Fibroblast of gingiva (primary cell): ENCODE results near the gene ZIC5.
"Not testable (repeated sequence)": the region's sequence is repeated elsewhere in the genome, so short reads cannot be mapped to it uniquely, and the experiment has no call there.

Source experiments
- DNase-seq: peaks from one replicate; pipeline ENCODE4 v3.0.0-alpha.2; 2011; ENCODE audit warnings: low read depth

Gene ZIC5

DNA sequence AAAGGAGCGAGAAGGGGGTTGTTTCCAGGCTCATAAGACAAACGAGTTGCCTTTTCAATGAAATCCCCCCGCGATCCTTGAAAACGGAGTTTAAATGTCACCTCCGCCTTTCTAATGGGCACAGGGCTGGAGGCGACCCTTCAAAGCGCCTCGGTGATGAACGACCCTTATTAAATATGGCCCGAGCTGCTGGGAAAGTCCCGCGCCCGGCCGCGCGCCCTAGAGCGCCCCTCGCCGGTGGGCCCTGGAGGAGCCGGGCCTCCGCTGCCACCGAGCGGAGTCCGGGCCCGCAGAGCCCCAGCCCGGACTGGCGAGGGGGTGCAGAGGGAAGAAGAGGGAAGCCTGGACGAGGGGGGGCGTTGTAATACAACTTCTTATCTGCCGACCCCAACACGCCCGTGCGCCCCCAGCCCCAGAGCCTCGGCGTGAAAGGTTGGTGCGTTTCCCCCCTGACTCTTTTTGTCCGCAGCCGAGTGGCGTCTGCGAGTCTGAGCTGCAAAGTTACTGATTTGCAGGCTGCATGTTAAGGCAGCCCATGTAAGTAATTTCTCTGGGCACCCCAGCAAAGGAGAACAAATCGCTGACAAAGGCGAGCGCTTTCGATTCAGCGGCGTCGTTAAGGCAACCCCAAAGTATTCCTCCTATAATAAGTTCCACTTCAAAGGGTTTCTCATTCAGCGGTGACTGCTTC is 11.9 kb downstream of the ZIC5 start:
- DNase-seq: no peak

DNA sequence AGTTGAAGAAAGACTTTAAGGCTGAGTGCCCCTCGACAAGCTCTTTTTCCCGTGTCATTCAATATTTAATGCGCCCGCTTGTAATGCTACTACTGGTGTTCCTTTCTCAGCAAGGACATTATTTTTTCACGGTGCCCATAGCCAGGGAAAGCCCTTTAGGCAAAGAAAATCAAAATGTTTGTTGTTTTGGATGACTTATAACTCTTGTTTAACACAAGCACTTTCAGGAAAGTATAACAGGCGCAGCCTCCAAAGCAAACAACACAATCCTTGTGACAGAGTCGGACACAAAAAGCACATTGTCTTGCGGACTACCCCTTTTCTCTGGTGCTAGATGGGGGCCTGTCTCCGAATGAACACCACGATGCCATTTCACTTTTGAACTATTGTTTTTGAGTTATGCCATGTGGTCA is 12.4 kb downstream of the ZIC5 start:
- no peak for DNase-seq

DNA sequence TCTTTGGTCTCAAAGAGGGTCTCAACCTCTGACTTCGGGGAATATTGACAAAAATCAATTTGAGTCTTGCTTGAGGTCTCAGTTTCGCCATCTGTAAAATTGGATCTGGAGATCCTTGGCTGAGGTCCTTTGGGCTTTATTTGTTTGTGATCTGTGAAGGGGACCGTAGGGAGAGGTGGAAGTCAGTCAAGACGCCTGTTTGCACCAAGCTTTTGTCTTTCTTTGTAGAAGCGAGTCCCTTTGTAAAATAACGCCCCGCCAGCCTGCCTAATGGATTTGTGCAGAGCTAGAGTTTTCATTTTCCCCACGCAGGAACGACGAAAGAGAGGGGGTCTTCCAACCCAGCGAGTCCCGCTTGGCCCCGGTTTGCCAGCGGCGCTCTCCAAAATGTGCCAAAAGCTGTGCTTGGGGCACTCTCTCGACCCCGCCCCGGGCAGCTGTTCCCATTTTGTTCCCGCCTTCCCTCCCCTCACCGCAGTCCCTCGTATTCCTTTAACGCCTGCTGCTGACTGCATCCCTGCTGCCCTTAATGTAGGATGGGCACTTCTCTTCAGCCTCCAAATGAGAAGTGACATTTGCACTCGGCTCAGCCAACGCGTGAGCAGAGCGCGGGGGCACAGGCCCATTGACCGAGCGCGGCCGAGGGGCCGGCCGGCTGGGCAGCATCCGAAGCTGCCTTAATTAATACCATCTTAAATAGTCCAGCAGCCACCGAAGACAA is 13.0 kb downstream of the ZIC5 start:
- DNase-seq: no peak

DNA sequence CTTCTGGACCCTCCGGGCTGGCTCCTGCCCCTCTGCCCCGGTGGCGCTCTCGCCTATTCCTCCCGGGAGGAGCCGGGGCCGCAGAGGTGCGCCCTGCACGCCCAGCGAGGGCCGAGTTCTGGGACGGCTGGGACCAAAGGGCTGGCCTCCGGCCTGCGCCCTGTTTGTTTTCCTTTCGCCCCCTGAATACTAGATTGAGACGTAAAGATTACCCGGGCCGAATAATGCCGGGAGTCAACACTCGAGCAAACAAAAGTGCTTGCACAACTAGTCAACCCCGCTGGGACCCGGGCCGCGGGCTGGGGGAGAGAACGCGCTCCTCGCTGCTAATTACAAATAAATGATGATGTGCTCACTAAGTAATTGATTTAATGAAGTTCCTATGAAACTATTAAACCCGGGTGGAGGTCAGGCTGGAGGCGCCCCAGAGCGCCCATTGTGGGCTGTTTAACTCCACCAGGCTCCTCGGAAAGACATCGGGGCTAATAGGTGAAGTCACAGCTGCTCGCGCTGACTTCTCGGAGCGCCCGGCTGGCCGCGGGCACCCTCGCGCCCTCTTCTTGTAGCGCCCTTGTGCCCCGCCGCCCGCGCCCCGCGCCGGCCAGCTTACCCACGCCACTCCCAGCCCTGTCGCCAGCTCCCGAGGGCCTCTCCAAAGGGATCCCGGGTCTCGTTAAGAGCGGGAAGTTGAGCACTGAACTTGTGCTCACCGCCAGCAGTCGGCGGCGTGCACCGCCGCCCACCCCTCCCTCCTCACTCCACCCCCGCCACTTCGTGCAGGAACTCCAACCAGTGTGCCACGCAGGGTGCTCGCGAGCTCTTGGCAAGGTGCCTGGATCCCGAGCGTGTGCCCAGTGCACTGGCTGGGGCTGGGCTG is 14.9 kb downstream of the ZIC5 start:
- DNase-seq: no peak

DNA sequence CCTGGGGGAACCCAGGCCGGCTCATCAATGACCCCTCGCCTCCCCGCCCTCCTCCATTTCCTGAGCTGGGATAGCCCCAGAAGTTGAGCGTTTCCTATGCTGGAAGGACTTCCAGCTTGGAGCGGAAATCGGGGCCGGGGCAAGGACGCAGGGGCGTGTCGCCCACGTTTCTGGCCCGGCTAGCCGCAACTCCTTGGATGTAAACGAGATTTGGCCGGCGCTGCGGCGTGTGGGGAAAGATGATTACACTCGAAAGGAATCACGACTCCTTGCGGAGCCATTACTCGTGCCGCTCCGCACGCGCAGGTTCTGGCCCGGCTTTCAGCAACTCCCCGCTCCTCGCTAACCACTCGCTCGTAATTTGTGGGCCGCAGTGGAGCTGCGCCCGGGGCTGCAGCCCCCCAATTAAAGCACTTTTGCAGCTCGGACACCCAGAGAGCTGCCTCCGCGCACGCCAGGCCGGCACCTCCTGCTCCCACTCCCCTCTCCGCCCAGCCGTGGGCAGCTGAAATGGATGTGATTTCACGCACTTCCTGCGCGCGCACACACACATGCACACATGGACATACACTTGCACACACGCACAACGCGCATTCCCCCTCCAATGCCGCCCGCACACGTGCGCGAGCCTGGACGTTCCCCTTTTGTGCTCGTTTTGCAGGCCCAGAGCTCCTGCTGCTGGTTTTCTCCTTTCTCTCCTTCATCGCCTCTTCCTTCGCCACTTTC is 15.7 kb downstream of the ZIC5 start:
- no peak for DNase-seq

DNA sequence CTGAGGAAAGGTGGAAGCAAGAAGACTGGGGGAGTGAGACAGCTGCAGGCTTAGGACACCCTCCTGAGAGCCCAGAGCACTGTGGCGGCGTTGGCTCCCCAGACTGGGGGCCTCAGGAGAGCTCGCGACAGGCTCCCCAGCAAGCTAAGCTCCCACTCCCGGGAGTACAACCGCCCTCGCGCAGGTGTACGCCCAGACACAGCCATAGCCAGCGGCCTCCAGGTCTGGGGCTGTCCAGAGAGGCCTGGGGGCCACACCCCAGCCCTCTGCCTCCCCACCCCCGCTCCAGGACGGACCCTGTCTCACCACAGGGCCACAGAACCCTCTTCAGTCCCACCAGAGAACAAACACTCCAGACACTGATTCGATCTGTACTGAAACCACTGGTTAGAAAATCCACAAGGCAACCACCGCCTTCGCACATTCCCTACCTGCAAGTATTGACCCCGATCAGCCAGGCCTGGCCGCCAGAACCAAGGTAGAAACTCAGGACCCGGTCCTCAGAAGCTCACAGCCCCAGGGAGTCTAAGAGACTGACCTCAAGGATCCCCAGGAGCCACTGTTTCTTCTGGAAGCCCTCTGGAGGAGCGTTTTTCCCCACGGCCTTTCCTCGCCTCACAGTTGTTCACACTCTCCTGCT is 16.3 kb downstream of the ZIC5 start:
- no peak for DNase-seq

DNA sequence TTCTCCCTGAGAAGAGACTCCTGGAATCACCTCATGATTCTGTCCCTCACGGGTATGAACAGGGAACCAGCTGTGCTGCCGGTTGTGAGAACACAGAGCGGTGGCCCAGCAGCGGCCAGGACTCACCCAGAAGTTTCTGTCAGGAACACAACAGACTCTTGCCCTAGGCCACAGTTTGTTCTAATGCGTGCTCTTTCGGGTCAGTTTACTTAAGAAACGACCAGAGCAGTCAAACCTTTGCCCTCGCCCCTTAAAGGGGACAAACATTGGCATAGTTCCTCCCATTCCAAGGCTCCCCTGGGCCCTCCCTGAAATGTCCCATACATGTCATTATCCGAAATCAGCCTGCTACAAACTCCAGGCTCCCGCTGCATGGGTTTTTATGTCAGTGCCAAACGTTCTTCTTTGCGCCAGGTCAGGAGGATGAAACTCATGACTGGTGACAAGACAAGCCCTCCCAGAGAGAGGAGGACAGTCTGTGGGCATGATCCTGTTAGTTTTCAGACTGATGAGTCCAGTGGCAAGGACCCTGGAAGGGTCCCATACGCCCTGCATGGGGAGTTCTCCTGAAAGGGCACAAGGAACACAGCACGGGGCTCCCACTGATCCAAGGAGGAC is 18.3 kb downstream of the ZIC5 start:
- no peak for DNase-seq

DNA sequence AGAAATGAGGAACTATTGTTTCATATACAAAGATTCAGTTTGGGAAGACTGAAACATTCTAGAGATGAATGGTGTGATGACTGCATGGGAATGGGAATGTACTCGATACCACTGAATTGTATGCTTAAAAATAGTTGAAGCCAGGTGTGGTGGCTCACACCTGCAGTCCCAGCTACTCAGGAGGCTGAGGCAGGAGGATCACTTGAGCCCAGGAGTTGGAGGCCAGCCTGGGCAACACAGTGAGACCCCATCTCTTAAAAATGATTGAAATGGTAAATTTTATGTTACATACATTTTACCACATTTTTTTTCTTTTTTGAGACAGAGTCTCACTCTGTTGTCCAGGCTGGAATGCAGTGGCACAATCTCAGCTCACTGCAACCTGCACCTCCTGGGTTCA is 19.9 kb downstream of the ZIC5 start:
- not testable (repeated sequence) for DNase-seq

DNA sequence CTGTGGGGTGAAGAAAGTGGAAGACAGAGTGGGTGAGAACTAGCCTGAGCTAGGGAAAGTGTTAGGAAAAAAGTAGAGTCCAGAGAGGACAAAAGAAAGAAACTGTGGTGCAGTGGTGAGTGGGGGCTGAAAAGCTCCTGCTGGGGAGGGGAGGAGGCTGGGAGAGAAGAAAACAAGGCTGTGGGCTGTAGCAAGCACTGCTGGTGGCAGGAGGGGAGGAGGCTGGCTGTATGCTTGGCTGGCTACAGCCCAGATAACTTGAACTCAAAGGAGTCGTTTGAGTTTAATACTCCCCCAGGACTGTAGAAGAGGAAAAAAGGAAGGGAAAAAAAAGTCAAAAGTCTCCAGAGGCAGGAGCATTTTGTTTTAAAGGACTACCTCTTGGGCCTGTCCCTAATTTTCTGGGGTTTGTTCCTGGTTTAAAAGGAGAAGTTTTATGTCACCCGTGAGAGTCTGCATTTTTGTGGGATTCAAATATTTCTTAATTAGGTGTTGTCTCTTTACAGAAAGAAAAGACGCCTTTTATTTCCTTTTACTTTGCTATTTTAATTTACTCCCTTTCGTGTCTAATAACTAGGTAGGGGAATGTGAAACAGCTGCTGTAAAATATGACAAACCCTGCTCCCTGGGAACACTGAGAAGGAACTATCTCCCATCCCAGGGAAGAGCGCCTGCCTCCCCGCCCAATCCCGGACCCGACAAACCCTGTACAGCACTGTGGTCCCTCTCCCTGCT is 21.7 kb downstream of the ZIC5 start:
- DNase-seq: no peak

DNA sequence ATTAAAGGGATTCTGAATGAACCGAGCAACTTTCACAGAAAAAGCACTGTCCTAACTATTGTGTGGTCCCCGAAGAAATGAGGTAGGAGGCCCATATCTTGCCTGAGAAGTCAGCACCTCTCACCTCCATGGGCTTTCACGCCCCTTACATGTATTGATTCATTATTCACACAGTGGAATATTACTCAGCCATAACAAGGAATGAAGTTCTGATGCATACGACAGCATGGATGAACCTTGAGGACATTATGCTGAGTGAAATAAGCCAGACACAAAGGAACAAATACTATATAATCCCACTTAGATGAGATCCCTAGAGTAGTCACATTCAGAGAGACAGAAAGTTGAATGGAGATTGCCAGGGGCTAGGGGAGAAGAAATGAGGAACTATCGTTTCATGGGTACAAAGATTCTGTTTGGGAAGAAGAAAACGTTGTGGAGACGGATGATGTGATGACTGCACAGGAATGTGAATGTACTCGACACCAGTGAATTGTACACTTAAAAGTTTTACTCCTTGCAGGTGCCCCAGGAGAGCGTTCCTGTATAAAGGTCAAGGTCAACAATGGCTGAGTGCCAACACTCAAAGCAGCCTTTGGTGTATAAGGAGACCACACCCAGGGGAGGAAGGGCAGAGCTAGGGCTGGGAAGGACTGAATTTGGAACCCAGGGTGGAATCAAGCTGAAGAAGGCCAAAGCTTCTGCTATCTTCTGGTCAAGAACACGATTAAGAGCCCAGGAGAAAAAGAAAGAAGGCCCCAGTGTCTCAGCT is 22.5 kb downstream of the ZIC5 start:
- no peak for DNase-seq

DNA sequence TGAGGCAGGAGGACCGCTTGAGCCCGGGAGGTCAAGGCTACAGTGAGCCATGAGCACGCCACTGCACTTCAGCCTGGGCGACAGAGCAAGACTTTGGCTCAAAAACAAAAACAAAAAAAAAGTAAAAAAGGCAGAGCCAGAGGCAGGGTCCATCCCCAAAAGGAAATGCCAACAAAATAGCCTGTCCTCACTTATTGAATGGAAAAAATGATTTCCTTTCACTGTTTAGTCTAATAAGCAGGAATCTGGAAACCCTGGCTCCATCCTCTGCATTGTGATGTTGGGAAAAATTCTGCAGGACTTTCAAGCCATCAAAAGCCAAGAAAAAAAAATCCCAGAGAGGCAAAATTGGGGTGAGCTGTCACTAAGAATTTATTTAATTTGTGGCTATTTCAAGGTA is 23.2 kb downstream of the ZIC5 start:
- no peak for DNase-seq

DNA sequence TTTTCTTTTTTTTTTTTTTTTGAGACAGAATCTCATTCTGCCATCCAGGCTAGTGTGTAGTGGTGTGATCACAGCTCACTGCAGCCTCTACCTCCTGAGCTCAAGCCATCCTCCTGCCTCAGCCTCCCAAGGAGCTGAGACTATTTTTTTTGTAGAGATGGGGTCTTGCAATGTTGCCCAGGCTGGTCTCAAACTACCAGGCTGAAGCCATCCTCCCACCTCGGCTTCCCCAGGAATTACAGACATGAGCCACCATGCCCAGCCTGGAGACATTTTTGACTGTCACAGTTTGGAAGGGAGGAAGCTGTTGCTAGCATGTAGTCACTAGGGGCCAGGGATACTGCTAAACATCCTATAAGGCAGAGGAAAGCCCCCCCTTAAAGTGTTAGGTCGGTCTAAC is 23.9 kb downstream of the ZIC5 start:
- DNase-seq: no peak

DNA sequence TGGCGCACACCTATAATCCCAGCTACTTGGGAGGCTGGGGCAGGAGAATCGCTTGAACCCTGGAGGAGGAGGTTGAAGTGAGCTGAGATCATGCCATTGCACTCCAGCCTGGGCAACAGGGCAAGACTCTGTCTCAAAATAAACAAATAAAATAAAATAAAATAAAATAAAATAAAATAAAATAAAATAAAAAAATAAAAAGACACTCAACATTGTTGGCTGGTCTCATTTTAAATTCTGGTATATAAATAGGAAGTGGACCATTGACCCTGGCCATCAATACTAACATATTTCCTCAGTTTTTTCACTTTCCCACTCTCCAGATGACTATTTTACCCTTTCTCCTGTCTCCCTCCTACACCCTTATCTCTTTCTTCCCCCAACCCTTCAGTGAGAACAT is 26.1 kb downstream of the ZIC5 start:
- DNase-seq: not testable (repeated sequence)

DNA sequence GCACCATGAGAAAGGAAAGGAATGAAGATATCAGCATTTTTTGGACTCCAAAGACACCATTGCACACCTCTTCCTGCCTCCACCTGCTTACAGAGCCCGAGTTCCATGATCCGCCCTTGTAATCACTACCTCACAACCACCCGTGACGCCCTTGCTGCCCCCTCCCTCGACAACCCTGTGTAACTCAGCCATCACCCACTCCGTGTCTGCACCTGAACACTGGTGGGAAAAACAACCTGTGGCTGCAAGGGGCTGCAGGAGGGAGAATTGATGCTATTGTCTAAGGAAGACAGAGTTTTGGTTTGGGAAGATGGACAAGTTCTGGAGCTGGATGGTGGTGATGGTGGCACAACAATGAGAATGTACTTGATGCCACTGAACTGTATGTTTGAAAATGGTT is 27.0 kb downstream of the ZIC5 start:
- DNase-seq: no peak

DNA sequence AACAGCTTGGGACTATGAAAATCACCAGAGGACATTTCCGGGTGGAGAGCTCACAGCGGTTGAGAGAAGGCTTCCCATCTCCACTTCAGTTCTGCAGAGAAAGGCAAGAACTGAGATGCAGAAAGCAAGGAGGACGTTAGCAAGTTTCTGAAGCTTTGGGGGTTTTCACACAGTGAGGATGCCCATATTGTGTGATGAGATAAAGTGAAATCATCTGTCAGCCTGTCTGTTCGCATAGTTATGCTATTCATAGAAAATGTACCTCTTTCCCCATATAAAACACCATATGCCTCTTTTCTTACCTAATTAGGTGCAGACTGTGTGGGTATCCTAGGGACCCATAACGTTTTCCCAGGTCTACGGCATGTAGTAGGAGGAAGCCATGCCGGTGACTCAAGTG is 27.5 kb downstream of the ZIC5 start:
- no peak for DNase-seq

DNA sequence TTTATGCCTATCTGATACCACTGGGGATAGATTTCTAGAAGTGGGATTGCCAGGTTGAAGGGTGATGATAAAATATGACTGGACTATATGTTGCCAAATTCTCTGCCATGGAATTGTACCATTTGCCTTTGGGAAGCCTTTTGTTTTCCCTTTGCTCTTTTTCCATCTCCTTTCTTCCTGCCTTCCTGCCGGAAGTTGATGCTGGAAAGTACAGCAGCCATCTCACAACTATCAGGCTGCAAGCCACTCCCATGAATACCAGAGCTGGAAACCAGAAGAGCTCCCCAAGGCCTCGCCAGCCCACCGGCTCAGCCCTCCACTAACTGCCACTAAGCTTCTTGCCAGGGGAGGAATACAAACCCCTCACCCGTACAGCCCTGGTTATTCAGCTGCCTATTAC is 29.7 kb downstream of the ZIC5 start:
- no peak for DNase-seq

DNA sequence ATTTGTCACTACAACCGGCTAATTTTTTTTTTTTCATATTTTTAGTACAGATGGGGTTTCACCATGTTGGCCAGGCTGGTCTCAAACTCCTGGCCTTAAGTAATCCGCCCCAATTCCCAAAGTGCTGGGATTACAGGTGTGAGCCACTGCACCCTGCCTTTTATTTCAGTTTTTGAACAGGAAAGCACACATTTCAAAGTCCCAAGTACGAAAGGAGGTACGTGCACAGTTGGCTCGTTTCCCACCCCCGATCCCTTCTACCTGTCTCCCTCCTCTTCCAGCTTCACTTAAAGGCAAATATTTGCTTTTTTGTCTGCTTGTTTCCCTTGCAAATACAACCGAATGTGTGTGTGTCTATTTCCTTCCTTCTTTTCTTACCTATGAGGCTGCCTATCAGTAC is 30.5 kb downstream of the ZIC5 start:
- DNase-seq: no peak

DNA sequence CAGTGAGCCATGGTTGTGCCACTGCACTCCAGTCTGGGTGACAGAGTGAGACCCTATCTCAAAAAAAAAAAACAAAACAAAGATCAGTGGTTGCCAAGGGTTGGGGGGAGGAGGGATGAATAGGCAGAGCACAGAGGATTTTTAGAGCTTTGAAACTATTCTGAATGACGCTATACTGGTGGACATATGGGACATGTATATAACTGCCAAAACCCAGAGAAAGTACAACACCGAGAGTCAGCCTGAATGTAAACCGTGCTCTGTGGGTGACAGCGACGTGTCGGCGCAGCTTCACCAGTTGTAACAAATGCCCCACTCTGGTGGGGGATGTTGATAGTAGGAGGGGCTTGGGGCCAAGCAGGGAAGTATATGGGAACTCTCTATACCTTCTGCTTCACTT is 32.9 kb downstream of the ZIC5 start:
- DNase-seq: no peak

DNA sequence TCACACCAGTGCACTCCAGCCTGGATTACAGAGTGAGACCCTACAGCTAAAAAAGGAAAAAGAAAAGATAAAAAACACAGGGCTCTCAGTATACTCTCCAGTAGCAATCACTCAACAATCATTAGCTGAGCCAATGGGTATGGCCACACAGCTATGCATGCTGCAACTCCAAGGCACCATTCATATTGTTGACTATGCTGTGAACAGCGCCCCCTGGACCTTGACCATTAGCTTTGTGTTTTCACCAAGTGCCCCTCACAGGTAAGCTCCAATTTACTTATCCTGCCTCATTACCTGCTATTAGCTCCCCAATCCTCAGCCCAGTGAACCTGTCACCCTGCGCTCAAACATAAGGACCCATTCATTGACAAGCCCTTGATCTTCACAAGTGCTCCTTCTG is 35.8 kb downstream of the ZIC5 start:
- no peak for DNase-seq

DNA sequence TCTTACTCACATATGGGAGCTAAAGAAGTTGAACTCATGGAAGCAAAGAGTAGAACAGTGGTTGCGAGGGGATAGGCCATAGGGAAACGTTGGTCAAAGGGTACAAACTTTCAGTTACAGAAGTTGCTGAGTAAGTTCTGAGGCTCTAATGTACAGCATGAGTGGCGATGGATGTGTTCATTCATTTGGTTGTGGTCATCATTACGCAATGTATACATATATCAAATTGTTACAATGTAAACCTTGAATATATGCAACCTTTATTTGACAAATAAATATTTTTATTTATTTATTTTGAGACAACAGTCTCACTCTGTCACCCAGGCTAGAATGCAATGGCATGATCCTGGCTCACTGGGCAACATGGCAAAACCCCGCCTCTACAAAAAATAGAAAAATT is 38.7 kb downstream of the ZIC5 start:
- DNase-seq: no peak
